NCI-H748 treated with DMSO at 0.1 percent for 48 hours (cell line): Measurements from ENCODE around the gene TICRR.

Source experiments
- DNase-seq: peaks from one replicate; lab custom pipeline; 2025; lab: John Stamatoyannopoulos, UW

The TICRR gene

GRCh38 chr15:89654847-89655805 lies 79.9 kb downstream of the TICRR start, which contains the start of gene KIF7:
TSS of gene KIF7 (minus strand) at chr15:89655467. CDS start at chr15:89652930, 2,537 bp downstream.
- no peak for DNase-seq

GRCh38 chr15:89656116-89656815 lies 81.0 kb downstream of the TICRR start:
- DNase-seq, result no peak

- DNase-seq, result no peak
These were observed 82.5 kb downstream of the TICRR start for GRCh38 chr15:89657686-89658200.

- DNase-seq, result no peak
These were observed 84.0 kb downstream of the TICRR start for GRCh38 chr15:89659295-89659694.

- DNase-seq, result no peak
These were observed 85.3 kb downstream of the TICRR start for GRCh38 chr15:89660556-89660955.

- no peak for DNase-seq
These were observed 87.8 kb downstream of the TICRR start for GRCh38 chr15:89662893-89663626.

- DNase-seq, result peak; percentile 44
These were observed 89.4 kb downstream of the TICRR start for GRCh38 chr15:89664441-89665350.

GRCh38 chr15:89665449-89666181 lies 90.3 kb downstream of the TICRR start:
- DNase-seq, result peak; percentile 2

- no peak for DNase-seq
These were observed 91.1 kb downstream of the TICRR start for GRCh38 chr15:89666184-89666857.

- no peak for DNase-seq
These were observed 91.8 kb downstream of the TICRR start for GRCh38 chr15:89666858-89667705.

- no peak for DNase-seq
These were observed 92.4 kb downstream of the TICRR start for GRCh38 chr15:89667706-89667960.

- no peak for DNase-seq
These were observed 92.9 kb downstream of the TICRR start for GRCh38 chr15:89668171-89668570.

GRCh38 chr15:89669309-89669865 lies 94.1 kb downstream of the TICRR start:
- no peak for DNase-seq

- DNase-seq, result no peak
These were observed 94.7 kb downstream of the TICRR start for GRCh38 chr15:89669941-89670340.

- DNase-seq, result no peak
These were observed 95.8 kb downstream of the TICRR start for GRCh38 chr15:89670971-89671560.

GRCh38 chr15:89671687-89672086 lies 96.4 kb downstream of the TICRR start:
- no peak for DNase-seq

GRCh38 chr15:89672221-89673164 lies 97.2 kb downstream of the TICRR start:
- DNase-seq, result no peak
